Measurements from ENCODE around the gene MYO5B. TPM values are rescaled to one million over a fixed set of nuclear protein-coding genes. Genes with fewer than 3 reads are reported as not detected.
"Not testable (repeated sequence)": the region's sequence is repeated elsewhere in the genome, so short reads cannot be mapped to it uniquely, and the experiment has no call there.

MYO5B gene
- total RNA-seq (ENCODE audit: low replicate concordance) = 5.0 and 6.7 TPM in 2 replicates

DNA sequence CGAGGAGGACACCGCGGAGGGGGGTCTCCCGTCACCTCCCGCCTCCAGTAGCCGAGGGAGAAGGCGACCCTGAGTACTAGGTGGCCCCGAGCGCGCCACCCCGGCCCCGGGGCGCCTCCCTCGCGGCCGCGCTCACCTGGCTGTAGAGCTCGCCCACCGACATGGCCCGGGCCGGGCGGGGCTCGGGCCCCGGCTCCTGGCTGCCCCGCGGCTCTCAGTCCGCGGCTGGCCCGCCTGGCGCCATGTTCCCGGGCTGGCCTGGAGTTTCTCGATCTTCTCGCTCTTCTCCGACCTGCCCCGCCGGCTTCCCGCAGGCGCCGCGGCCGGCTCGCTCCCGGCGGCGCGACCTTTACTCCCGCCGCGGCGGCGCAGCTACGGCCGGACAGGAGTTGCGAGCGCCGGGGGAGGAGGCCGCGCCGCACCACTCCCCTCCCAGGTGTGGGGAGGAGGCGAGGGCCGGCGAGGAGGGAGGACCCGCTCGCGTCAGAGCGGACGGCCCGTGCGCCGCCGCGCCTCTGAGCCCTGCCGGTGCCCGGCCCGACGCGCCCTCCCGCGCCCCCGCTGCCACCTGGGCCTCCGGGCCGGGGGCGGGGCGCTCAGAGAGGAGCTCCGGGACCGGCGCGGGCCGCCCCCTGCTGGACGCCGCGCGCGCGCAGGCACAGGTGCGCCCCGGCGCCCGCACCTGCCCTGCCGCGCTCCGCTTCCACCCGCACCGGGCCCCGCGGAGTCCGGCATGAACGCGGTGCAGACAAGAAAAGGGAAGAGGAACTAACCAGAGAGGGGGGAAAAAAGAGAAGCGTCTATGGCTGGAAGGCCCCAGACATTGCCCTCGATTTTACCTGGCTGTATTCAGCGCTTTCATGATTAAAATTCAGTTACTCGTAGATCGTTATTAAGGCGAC is at the start of gene MYO5B:
Gene MYO5B (minus strand): TSS at position 517 of the 902 bp plus-strand sequence. CDS start 354 bp downstream, at position 163.
- H3K27ac ChIP-seq = no peak within 1 kb of the TSS
- Mint-ChIP-seq H3K27me3 (ENCODE audit: insufficient read depth, low read depth) (peaks cover 43% of the 10 kb centered on the region), H3K4me3 (peak within 1 kb of the TSS; percentile 79), H3K9me3 (peaks cover 2% of the 10 kb centered on the region), H3K36me3 (no peaks in the 10 kb centered on the region), H3K27ac (no peak within 1 kb of the TSS), H3K4me1 (peaks cover 9% of the 10 kb centered on the region)
- H3K4me2 ChIP-seq = peak within 1 kb of the TSS; percentile 98
- no peaks in the 10 kb centered on the region for H3K36me3 ChIP-seq
- H3K27me3 ChIP-seq = peaks cover 84% of the 10 kb centered on the region
- peak within 1 kb of the TSS; percentile 98 for H2AFZ ChIP-seq (replicated peaks)
- peak; percentile 92 for DNase-seq (ENCODE audit: low spot score)
- peaks cover 23% of the 10 kb centered on the region for H4K20me1 ChIP-seq (ENCODE audit: low read depth)
- H3K4me3 ChIP-seq = peak within 1 kb of the TSS; percentile 80
- TF ChIP-seq, protein P1, sequence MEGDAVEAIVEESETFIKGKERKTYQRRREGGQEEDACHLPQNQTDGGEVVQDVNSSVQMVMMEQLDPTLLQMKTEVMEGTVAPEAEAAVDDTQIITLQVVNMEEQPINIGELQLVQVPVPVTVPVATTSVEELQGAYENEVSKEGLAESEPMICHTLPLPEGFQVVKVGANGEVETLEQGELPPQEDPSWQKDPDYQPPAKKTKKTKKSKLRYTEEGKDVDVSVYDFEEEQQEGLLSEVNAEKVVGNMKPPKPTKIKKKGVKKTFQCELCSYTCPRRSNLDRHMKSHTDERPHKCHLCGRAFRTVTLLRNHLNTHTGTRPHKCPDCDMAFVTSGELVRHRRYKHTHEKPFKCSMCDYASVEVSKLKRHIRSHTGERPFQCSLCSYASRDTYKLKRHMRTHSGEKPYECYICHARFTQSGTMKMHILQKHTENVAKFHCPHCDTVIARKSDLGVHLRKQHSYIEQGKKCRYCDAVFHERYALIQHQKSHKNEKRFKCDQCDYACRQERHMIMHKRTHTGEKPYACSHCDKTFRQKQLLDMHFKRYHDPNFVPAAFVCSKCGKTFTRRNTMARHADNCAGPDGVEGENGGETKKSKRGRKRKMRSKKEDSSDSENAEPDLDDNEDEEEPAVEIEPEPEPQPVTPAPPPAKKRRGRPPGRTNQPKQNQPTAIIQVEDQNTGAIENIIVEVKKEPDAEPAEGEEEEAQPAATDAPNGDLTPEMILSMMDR (IDR thresholded peaks at IDR 0.05) = peak; percentile 60
- TF ChIP-seq EZH2 (IDR thresholded peaks at IDR 0.05) (no peak), EZH2phosphoT487 (IDR thresholded peaks at IDR 0.05) (no peak)
- no peaks in the 10 kb centered on the region for H3F3A ChIP-seq (ENCODE audit: low read depth)
- no peak within 1 kb of the TSS for H3K9ac ChIP-seq
- H3K79me2 ChIP-seq (ENCODE audit: low read depth) = no peaks in the 10 kb centered on the region
- peaks cover 14% of the 10 kb centered on the region for H3K4me1 ChIP-seq
- no peaks in the 10 kb centered on the region for H3K9me3 ChIP-seq (ENCODE audit: low read depth)

DNA sequence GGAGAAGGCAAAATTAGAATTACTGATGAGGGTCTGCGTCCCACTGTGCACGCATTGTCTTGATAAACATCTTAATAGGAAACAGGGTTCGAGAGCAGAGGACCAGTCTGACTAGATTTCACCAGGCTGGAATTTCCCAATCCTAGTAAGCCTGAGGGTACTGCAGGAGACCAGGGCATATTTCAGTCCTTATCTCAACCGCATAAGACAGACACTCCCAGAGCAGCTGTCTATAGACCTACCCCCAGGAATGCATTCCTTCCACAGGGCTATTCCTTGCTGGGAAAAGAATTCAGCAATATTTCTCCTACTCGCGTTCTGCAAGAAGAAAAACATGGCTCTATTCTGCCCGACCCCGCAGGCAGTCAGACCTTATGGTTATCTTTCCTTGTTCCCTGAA is 46.8 kb upstream of the MYO5B start:
- not testable (repeated sequence) for H3K9ac ChIP-seq; H3K9me3 ChIP-seq (ENCODE audit: low read depth); H3K4me2 ChIP-seq; H3K27me3 ChIP-seq; DNase-seq (ENCODE audit: low spot score); H3K4me3 ChIP-seq; H3K27ac ChIP-seq; H3K4me3 Mint-ChIP-seq; H3K36me3 ChIP-seq; H2AFZ ChIP-seq (replicated peaks); H3K27ac Mint-ChIP-seq; H3K79me2 ChIP-seq (ENCODE audit: low read depth); H3K4me1 ChIP-seq; H3F3A ChIP-seq (ENCODE audit: low read depth); H4K20me1 ChIP-seq (ENCODE audit: low read depth); H3K27me3 Mint-ChIP-seq (ENCODE audit: insufficient read depth, low read depth); H3K4me1 Mint-ChIP-seq
- peaks cover 28% of the 10 kb centered on the region for H3K9me3 Mint-ChIP-seq
- H3K36me3 Mint-ChIP-seq = peaks cover 12% of the 10 kb centered on the region

DNA sequence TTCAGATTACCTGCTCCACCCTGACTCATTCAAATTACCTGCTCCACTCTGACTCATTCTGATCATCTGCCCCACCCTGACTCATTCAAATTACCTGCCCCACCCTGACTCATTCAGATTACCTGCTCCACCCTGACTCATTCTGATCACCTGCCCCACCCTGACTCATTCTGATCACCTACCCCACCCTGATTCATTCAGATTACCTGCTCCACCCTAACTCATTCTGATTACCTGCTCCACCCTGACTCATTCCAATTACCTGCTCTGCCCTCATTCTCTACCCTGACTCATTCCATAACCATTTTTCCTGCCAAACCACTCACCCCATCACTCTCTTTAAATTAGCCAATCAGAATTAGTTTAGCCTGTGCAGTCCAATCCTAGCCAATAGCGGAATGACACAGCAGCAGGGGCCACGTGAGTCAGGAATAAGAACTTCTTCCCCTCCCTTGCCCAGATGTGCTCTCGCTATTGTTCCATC is 45.2 kb upstream of the MYO5B start:
- no peaks in the 10 kb centered on the region for H3K4me1 Mint-ChIP-seq
- H3K27me3 Mint-ChIP-seq (ENCODE audit: insufficient read depth, low read depth) = no peaks in the 10 kb centered on the region
- H3K27ac ChIP-seq = no peak overlapping the region
- H3K36me3 ChIP-seq = no peaks in the 10 kb centered on the region
- H3K4me1 ChIP-seq = no peaks in the 10 kb centered on the region
- H3K79me2 ChIP-seq (ENCODE audit: low read depth) = no peaks in the 10 kb centered on the region
- no peaks in the 10 kb centered on the region for H3F3A ChIP-seq (ENCODE audit: low read depth)
- H3K9me3 Mint-ChIP-seq = peaks cover 28% of the 10 kb centered on the region
- TF ChIP-seq, protein P1 (IDR thresholded peaks at IDR 0.05) = no peak
- no peak for TF ChIP-seq EZH2 (IDR thresholded peaks at IDR 0.05)
- TF ChIP-seq EZH2phosphoT487 (IDR thresholded peaks at IDR 0.05) = no peak
- H2AFZ ChIP-seq (replicated peaks) = no peak overlapping the region
- H3K4me3 Mint-ChIP-seq = no peak overlapping the region
- no peak overlapping the region for H3K4me2 ChIP-seq
- H3K9me3 ChIP-seq (ENCODE audit: low read depth) = no peaks in the 10 kb centered on the region
- peaks cover 12% of the 10 kb centered on the region for H3K36me3 Mint-ChIP-seq
- no peaks in the 10 kb centered on the region for H3K27me3 ChIP-seq
- no peak overlapping the region for H3K27ac Mint-ChIP-seq
- no peak overlapping the region for H3K9ac ChIP-seq
- H4K20me1 ChIP-seq (ENCODE audit: low read depth) = no peaks in the 10 kb centered on the region
- DNase-seq (ENCODE audit: low spot score) = no peak
- no peak overlapping the region for H3K4me3 ChIP-seq

DNA sequence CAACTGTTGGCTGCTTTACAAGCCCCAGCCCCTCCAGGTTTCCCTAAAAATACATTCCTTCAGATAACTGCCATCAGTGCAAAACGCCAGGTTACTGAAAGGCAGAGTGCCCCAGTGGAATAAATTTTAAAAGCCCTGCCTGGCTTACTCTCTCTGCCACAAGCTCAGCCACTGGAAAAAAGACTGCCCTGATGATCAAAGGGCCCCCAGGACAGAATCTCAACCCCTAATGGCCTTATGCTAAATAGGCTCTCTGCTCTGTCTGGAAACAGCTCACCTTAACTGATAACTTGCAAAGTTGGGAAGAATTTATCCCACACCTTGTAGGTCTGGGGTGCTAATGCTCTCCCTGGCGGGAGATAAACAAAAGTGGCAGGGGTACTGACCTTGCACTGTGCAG is 37.5 kb upstream of the MYO5B start:
- Histone ChIP-seq H2AFZ (replicated peaks) (no peak overlapping the region), H3K9ac (no peak overlapping the region), H3K9me3 (ENCODE audit: low read depth) (no peaks in the 10 kb centered on the region), H3K79me2 (ENCODE audit: low read depth) (no peaks in the 10 kb centered on the region), H3F3A (ENCODE audit: low read depth) (no peaks in the 10 kb centered on the region), H3K27ac (no peak overlapping the region), H3K4me1 (peaks cover 9% of the 10 kb centered on the region), H3K27me3 (no peaks in the 10 kb centered on the region), H3K4me2 (no peak overlapping the region), H4K20me1 (ENCODE audit: low read depth) (no peaks in the 10 kb centered on the region), H3K36me3 (no peaks in the 10 kb centered on the region), H3K4me3 (no peak overlapping the region)
- Mint-ChIP-seq H3K4me1 (peaks cover 20% of the 10 kb centered on the region), H3K27ac (no peak overlapping the region), H3K27me3 (ENCODE audit: insufficient read depth, low read depth) (peaks cover 7% of the 10 kb centered on the region), H3K9me3 (no peaks in the 10 kb centered on the region), H3K4me3 (no peak overlapping the region), H3K36me3 (no peaks in the 10 kb centered on the region)
- no peak for DNase-seq (ENCODE audit: low spot score)
- no peak for TF ChIP-seq EZH2phosphoT487 (IDR thresholded peaks at IDR 0.05)
- TF ChIP-seq, protein P1 (IDR thresholded peaks at IDR 0.05) = no peak
- no peak for TF ChIP-seq EZH2 (IDR thresholded peaks at IDR 0.05)
